GM23248 (cell line): ENCODE data around the gene DNAJC7.

Experiments
- EZH2 ChIP-seq: fragments of 200-600 bp; sonication (generic); IDR thresholded peaks from 2 replicates; pipeline ENCODE4 v1.6.1; 2018; ENCODE audit warnings: antibody characterized with exemption, mild to moderate bottlenecking; ENCODE audit not compliant: insufficient read depth, poor library complexity, severe bottlenecking
- EZH2phosphoT487 ChIP-seq: fragments of 200-600 bp; sonication (generic); IDR thresholded peaks from 2 replicates; pipeline ENCODE4 v1.6.1; 2018; ENCODE audit warnings: antibody characterized with exemption, moderate library complexity, mild to moderate bottlenecking, low read depth; ENCODE audit not compliant: insufficient read depth

DNA sequence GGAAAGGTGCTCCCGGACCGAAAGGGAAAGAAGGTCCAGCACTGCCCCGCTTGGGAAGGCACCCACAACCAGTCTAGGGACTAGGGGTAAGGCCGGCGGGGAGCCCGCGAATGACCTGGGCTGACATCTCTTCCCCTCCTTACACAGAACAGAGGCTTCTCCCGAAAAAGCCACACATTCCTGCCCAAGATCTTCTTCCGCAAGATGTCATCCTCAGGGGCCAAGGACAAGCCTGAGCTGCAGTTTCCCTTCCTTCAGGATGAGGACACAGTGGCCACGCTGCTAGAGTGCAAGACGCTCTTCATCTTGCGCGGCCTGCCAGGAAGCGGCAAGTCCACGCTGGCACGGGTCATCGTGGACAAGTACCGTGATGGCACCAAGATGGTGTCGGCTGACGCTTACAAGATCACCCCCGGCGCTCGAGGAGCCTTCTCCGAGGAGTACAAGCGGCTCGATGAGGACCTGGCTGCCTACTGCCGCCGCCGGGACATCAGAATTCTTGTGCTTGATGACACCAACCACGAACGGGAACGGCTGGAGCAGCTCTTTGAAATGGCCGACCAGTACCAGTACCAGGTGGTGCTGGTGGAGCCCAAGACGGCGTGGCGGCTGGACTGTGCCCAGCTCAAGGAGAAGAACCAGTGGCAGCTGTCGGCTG, 49.2 kb downstream of the DNAJC7 start:
- TF ChIP-seq EZH2 (no peak), EZH2phosphoT487 (no peak)
